WERI-Rb-1 (cell line): ENCODE data around the gene CENPP.

Experiments used
- DNase-seq: peaks from one replicate; pipeline ENCODE4 v3.0.0-alpha.2; 2020
- H3K27ac ChIP-seq: fragments of 250-450 bp; sonication (Bioruptor Pico); 2 replicates; pipeline ENCODE4 v1.5.1; 2020; ENCODE audit warnings: mild to moderate bottlenecking, moderate library complexity
- H3K27me3 ChIP-seq: fragments of 250-450 bp; sonication (Bioruptor Pico); 2 replicates; pipeline ENCODE4 v1.5.1; 2021; ENCODE audit warnings: mild to moderate bottlenecking, low read depth, moderate library complexity; ENCODE audit not compliant: insufficient read depth, severe bottlenecking
- H3K36me3 ChIP-seq: fragments of 250-450 bp; sonication (Bioruptor Pico); 2 replicates; pipeline ENCODE4 v1.5.1; 2020; ENCODE audit warnings: mild to moderate bottlenecking, moderate library complexity
- H3K4me3 ChIP-seq: 2 replicates; pipeline ENCODE4 v1.5.1; 2011; ENCODE audit warnings: low read depth, mild to moderate bottlenecking, control low read depth, low read length
- H3K9me3 ChIP-seq: fragments of 250-450 bp; sonication (Bioruptor Pico); 2 replicates; pipeline ENCODE4 v1.5.1; 2021; ENCODE audit warnings: mild to moderate bottlenecking, moderate library complexity; ENCODE audit not compliant: severe bottlenecking
- TF ChIP-seq, protein P1 (sequence below): IDR thresholded peaks from 2 replicates; pipeline ENCODE4 v1.5.1; 2011; ENCODE audit warnings: low read depth, mild to moderate bottlenecking, control low read depth, inconsistent platforms, low read length

The CENPP gene

DNA sequence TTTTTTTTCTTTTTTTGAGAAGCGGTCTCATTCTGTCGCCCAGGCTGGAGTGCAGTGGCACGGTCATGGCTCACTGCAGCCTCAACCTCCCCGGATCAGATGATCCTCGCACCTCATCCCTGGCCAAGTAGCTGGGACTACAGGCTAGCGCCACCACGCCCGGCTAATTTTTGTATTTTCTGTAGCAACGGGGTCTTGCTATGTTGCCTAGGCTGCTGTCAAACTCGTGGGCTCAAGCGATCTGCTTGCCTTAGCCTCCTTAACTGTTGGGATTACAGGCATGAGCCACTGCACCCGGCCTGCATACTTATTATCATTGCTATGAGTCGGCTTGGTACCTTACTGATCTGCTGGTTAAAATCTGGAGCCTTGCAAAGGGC, 31.5 kb upstream of the CENPP start:
- H3K36me3 ChIP-seq = peaks cover 51% of the 10 kb centered on the region
- peak overlapping the region; percentile 92 for H3K27ac ChIP-seq

DNA sequence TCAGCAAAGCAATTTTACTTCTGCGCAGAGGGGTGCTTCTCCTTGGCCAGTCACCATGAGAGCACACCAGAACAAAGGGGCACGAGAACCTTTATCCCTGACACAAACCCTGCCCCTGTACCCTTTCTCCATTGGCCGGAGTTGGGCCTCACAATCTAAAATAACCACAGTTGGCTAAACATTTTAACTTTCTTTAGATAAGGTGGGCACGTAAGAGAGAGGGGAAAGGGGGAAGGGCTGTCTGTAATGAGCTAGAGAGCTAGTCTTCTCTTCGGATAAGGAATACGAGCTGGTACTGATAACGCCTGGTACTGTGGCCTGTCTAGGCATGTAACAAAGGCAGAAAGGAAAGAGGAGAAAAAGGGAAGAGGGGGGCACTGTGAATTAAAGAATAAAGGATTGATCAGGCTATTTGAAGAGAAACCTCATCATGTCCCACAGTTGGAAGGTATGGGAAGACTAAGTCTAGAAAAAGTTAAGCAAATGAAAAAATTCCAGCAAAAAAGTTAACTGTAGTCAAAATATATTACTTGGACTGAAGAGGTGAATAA, 30.4 kb upstream of the CENPP start:
- peaks cover 50% of the 10 kb centered on the region for H3K36me3 ChIP-seq
- no peaks in the 10 kb centered on the region for H3K9me3 ChIP-seq
- peak overlapping the region; percentile 92 for H3K27ac ChIP-seq
- TF ChIP-seq, protein P1, sequence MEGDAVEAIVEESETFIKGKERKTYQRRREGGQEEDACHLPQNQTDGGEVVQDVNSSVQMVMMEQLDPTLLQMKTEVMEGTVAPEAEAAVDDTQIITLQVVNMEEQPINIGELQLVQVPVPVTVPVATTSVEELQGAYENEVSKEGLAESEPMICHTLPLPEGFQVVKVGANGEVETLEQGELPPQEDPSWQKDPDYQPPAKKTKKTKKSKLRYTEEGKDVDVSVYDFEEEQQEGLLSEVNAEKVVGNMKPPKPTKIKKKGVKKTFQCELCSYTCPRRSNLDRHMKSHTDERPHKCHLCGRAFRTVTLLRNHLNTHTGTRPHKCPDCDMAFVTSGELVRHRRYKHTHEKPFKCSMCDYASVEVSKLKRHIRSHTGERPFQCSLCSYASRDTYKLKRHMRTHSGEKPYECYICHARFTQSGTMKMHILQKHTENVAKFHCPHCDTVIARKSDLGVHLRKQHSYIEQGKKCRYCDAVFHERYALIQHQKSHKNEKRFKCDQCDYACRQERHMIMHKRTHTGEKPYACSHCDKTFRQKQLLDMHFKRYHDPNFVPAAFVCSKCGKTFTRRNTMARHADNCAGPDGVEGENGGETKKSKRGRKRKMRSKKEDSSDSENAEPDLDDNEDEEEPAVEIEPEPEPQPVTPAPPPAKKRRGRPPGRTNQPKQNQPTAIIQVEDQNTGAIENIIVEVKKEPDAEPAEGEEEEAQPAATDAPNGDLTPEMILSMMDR = no peak
- H3K27me3 ChIP-seq = no peaks in the 10 kb centered on the region
- DNase-seq = no peak
- H3K4me3 ChIP-seq = no peak overlapping the region

More for the DNA sequence above, 31.5 kb upstream of the CENPP start:
- Histone ChIP-seq H3K4me3 (peak overlapping the region; percentile 89), H3K9me3 (no peaks in the 10 kb centered on the region), H3K27me3 (no peaks in the 10 kb centered on the region)
- TF ChIP-seq, protein P1 = no peak
- DNase-seq = peak; percentile 58

DNA sequence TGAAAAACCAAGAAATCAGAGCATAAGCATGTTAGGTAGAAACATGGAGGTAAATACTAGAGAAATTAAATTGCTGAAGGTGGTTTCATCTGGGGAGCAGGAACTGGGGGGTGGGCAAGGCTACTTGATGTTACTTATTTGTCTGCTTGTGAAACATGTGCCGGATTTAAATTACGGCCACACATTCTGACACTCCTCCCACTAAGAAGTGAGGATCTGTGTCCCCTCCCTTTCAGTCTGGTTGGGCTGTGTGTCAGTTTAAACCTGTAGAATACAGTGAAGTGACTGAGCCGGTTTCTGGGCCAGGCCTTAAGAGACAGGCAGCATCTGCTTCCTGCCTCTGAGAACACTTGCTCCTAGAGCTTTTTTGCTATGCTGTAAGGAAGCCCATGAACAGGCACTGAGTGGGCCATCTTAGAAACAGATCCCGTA, 29.9 kb upstream of the CENPP start:
- Histone ChIP-seq H3K36me3 (peaks cover 50% of the 10 kb centered on the region), H3K9me3 (no peaks in the 10 kb centered on the region), H3K27ac (peak overlapping the region; percentile 92; the same call in 1 of the 2 replicates), H3K27me3 (no peaks in the 10 kb centered on the region), H3K4me3 (no peak overlapping the region)
- peak; percentile 45 for DNase-seq
- TF ChIP-seq, protein P1 = no peak

DNA sequence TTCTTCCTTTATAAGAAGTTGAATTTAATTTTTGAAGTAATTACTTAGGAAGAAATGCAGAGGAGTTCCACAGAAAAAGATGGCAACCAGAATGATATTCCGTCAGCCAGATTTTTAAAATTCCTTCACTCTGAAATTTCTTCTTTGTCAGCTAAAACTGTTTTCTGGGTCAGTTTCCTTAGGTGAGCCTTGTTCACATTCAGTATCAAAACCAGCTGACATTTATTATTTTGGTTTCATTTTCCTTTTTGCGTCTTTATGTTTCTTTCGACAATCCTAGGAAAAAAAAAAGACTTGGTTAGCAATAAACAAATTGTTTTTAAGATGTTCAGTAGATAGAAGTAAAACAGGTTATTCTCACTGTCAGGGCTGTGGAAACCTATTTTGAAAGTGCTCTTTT, 28.1 kb upstream of the CENPP start:
- Histone ChIP-seq H3K36me3 (peaks cover 54% of the 10 kb centered on the region), H3K27ac (no peak overlapping the region), H3K27me3 (no peaks in the 10 kb centered on the region), H3K9me3 (no peaks in the 10 kb centered on the region), H3K4me3 (no peak overlapping the region)
- no peak for DNase-seq
- TF ChIP-seq, protein P1 = no peak

DNA sequence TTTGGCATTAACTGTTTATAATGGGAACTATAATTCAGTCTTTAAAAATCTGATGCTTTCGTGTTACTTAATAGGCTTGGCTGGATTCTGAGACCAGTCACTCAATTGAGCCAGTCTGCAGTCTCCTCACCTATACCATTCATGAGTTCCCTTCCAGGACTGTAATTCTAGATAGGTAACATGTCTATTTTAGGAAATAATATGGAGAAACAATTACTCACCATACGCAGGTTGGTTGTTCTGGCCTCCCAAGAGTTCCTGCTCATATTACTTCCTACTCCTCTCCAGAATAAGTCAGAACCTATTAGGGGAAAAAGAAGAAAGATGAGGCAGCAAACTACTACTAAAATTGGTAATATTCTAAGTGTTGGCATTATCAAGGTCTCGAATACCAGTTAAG, 27.7 kb upstream of the CENPP start:
- peaks cover 58% of the 10 kb centered on the region for H3K36me3 ChIP-seq
- H3K9me3 ChIP-seq = no peaks in the 10 kb centered on the region
- DNase-seq = no peak
- TF ChIP-seq, protein P1 = no peak
- H3K27me3 ChIP-seq = no peaks in the 10 kb centered on the region
- no peak overlapping the region for H3K4me3 ChIP-seq
- no peak overlapping the region for H3K27ac ChIP-seq

DNA sequence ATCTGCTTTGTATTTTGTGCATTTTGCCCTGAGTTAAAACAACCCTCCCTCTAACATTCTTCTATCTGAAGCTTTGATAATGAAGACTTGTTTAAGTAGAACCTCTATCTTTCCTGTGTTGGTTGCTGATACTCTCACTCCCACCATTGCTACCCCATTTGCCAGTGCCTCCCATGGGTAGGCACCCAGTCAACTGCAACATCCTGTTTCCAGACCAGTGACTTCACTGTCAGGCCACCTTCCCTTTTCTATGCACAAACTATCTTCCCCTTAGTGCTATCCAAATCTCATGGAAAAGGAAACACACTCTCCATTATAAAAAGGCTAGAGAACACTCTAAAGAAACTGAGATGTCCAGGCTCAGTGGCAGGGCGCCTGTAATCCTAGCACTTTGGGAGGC, 26.6 kb upstream of the CENPP start:
- no peaks in the 10 kb centered on the region for H3K9me3 ChIP-seq
- H3K27ac ChIP-seq = no peak overlapping the region
- TF ChIP-seq, protein P1 = no peak
- H3K27me3 ChIP-seq = no peaks in the 10 kb centered on the region
- H3K4me3 ChIP-seq = no peak overlapping the region
- H3K36me3 ChIP-seq = peaks cover 69% of the 10 kb centered on the region
- DNase-seq = no peak
